Measurements from ENCODE around the gene KCNH6.

KCNH6 gene

DNA sequence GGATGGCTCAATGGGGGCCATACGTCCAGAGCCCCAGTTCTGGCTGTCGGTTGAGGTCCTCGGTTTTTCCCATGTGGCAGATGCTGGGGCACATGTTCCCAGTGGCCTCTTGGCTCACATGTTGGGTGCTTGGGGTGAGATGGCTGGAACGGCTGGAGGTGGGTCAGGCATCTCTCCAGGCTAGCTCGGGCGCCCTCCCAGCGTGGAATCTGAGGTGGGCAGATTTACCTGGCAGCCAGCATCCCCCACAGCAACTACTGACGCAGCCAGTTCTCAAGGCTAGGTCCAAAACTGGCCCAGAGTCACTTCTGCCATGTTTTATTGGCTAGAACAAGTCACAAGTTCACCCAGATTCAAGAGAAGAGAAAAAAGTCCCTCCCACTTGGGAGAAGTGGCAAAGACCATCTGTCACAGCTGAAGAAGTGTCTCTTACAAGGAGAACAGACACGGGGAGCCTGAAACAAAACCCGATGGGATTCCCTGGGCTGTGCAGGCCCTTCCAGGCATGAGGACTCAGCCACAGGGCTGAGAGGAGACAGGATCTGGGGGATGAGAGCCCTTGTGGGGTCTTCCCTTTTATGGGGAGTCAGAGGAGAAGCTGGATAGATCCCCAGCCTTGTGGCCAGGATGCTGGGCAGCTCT lies 31.1 kb upstream of the KCNH6 start:
- Histone ChIP-seq H3K27me3 (ENCODE audit: insufficient read depth, poor library complexity, severe bottlenecking) (peaks cover 8% of the 10 kb centered on the region), H3K27ac (ENCODE audit: poor library complexity, severe bottlenecking) (no peak overlapping the region), H3K4me3 (ENCODE audit: severe bottlenecking) (no peak overlapping the region), H3K9me3 (ENCODE audit: severe bottlenecking) (no peaks in the 10 kb centered on the region), H3K36me3 (ENCODE audit: low read depth) (no peaks in the 10 kb centered on the region), H3K4me1 (ENCODE audit: insufficient read depth, poor library complexity, severe bottlenecking) (no peaks in the 10 kb centered on the region)
- ATAC-seq (ENCODE audit: low read depth) (no peak), DNase-seq (ENCODE audit: low spot score) (no peak)
- TF ChIP-seq CTCF (IDR thresholded peaks at IDR 0.05; ENCODE audit: poor library complexity, severe bottlenecking) = no peak

DNA sequence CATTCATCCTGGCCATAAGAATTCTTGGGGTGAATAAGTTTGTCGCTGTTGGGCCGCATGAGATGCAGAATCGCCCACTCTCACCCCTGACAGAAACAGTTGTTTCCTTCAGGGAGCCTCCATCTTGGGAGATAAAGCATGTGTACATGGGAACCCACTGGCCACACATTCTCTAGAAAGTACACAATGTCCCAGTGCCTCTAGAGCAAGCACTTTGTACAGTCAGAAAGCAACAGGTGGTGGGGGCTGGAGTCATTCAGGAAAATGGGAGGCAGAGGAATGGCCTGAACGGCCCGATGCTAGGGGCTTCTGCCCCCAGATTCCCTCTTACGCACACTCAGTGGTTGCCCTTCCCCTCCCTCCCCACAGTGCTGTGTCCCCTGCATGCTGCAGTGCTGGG lies 30.2 kb upstream of the KCNH6 start:
- DNase-seq (ENCODE audit: low spot score) = no peak
- H3K27me3 ChIP-seq (ENCODE audit: insufficient read depth, poor library complexity, severe bottlenecking) = peaks cover 8% of the 10 kb centered on the region

DNA sequence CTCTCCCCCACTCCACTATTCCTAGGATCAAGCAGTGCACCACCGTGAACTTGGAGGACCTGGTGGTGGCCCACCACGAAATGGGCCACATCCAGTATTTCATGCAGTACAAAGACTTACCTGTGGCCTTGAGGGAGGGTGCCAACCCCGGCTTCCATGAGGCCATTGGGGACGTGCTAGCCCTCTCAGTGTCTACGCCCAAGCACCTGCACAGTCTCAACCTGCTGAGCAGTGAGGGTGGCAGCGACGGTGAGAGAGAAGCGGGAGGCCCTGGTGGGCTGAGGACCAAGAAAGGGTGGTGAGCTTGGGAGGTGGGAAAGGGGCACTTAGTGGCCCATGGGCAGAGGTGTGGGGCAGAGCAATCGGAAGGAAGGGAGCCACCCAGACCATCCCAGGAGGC lies 29.7 kb upstream of the KCNH6 start:
- no peaks in the 10 kb centered on the region for H3K36me3 ChIP-seq (ENCODE audit: low read depth)
- H3K4me3 ChIP-seq (ENCODE audit: severe bottlenecking) = no peak overlapping the region
- DNase-seq (ENCODE audit: low spot score) = no peak
- no peak for TF ChIP-seq CTCF (IDR thresholded peaks at IDR 0.05; ENCODE audit: poor library complexity, severe bottlenecking)
- no peaks in the 10 kb centered on the region for H3K9me3 ChIP-seq (ENCODE audit: severe bottlenecking)
- H3K4me1 ChIP-seq (ENCODE audit: insufficient read depth, poor library complexity, severe bottlenecking) = no peaks in the 10 kb centered on the region
- H3K27ac ChIP-seq (ENCODE audit: poor library complexity, severe bottlenecking) = no peak overlapping the region
- peaks cover 8% of the 10 kb centered on the region for H3K27me3 ChIP-seq (ENCODE audit: insufficient read depth, poor library complexity, severe bottlenecking)
- ATAC-seq (ENCODE audit: low read depth) = no peak

More for the DNA sequence above, 30.2 kb upstream of the KCNH6 start:
- H3K36me3 ChIP-seq (ENCODE audit: low read depth) = no peaks in the 10 kb centered on the region
- ATAC-seq (ENCODE audit: low read depth) = no peak
- H3K9me3 ChIP-seq (ENCODE audit: severe bottlenecking) = no peaks in the 10 kb centered on the region
- no peaks in the 10 kb centered on the region for H3K4me1 ChIP-seq (ENCODE audit: insufficient read depth, poor library complexity, severe bottlenecking)
- no peak overlapping the region for H3K4me3 ChIP-seq (ENCODE audit: severe bottlenecking)
- no peak overlapping the region for H3K27ac ChIP-seq (ENCODE audit: poor library complexity, severe bottlenecking)
- no peak for TF ChIP-seq CTCF (IDR thresholded peaks at IDR 0.05; ENCODE audit: poor library complexity, severe bottlenecking)

DNA sequence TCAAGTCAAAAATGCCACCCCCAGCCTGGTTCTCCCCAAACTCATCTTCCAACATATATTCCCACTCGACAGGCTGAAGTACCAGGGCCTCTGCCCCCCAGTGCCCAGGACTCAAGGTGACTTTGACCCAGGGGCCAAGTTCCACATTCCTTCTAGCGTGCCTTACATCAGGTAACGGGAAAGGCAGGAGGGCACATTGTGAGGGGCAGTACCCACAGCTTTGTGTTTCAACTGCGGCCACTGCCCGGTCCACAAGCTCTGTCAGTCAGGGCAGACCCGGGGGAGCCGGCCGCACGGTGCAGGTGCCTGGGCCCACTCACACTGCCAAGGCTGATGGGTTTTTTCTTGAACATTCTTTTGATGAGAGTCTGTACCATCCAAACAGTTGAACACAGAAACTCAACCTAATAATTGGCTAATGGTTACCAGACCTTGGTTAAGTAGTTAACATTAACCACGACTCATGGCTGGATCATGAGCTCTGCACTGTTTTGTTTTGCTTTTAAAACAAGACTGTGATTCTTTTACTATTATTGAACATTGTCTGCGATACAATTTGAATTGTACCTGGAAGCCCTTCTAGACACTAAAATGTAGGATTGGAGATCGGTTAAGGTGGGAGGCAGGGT lies 28.7 kb upstream of the KCNH6 start:
- Histone ChIP-seq H3K4me1 (ENCODE audit: insufficient read depth, poor library complexity, severe bottlenecking) (no peaks in the 10 kb centered on the region), H3K27me3 (ENCODE audit: insufficient read depth, poor library complexity, severe bottlenecking) (peaks cover 8% of the 10 kb centered on the region), H3K36me3 (ENCODE audit: low read depth) (no peaks in the 10 kb centered on the region), H3K4me3 (ENCODE audit: severe bottlenecking) (no peak overlapping the region), H3K9me3 (ENCODE audit: severe bottlenecking) (no peaks in the 10 kb centered on the region), H3K27ac (ENCODE audit: poor library complexity, severe bottlenecking) (no peak overlapping the region)
- DNase-seq (ENCODE audit: low spot score) (no peak), ATAC-seq (ENCODE audit: low read depth) (no peak)
- TF ChIP-seq CTCF (IDR thresholded peaks at IDR 0.05; ENCODE audit: poor library complexity, severe bottlenecking) = no peak

DNA sequence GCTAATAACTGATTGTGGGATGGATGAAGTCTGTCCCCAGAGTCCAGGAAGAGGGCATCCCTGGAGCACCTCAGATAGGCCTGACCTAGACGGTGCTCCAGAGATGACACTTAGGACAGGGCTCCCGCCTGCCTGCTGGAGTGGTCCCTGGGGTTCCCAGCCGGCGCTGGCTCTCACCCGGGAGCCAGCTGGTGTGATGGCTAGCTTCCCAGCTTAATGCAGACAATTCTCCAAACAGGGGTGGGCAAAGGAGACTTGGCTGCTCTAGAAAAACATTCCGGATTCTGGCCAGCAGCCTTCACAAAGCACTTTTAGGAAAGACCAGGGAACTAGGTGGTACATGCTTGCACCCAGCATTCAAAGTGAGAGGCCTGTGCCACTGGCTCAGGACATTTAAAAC lies 27.7 kb upstream of the KCNH6 start:
- Histone ChIP-seq H3K4me3 (ENCODE audit: severe bottlenecking) (no peak overlapping the region), H3K36me3 (ENCODE audit: low read depth) (no peaks in the 10 kb centered on the region), H3K4me1 (ENCODE audit: insufficient read depth, poor library complexity, severe bottlenecking) (no peaks in the 10 kb centered on the region), H3K27me3 (ENCODE audit: insufficient read depth, poor library complexity, severe bottlenecking) (peaks cover 8% of the 10 kb centered on the region), H3K27ac (ENCODE audit: poor library complexity, severe bottlenecking) (no peak overlapping the region), H3K9me3 (ENCODE audit: severe bottlenecking) (no peaks in the 10 kb centered on the region)
- DNase-seq (ENCODE audit: low spot score) (no peak), ATAC-seq (ENCODE audit: low read depth) (no peak)
- TF ChIP-seq CTCF (IDR thresholded peaks at IDR 0.05; ENCODE audit: poor library complexity, severe bottlenecking) = no peak
